OCI-LY3 (cell line): ENCODE measurements around the gene C9orf72.
"Not testable (repeated sequence)": the region's sequence is repeated elsewhere in the genome, so short reads cannot be mapped to it uniquely, and the experiment has no call there.

ENCODE experiments used
- H2AFZ ChIP-seq: fragments of 200-600, 300-600 bp; shearing (Covaris generic); 2 replicates; pipeline ENCODE4 v1.6.0; 2014; ENCODE audit warnings: antibody characterized with exemption, low read depth, low read length
- H3K27ac ChIP-seq: fragments of 200-600, 300-600 bp; sonication (generic); 2 replicates; pipeline ENCODE4 v1.5.1; 2014; ENCODE audit warnings: mild to moderate bottlenecking, low read length, moderate library complexity, mixed read lengths
- H3K27me3 ChIP-seq: fragments of 200-600, 300-600 bp; sonication (generic); 2 replicates; pipeline ENCODE4 v1.6.1; 2014; ENCODE audit warnings: low read depth, low read length, mixed read lengths
- H3K36me3 ChIP-seq: fragments of 200-600, 300-600 bp; sonication (generic); replicated peaks from 2 replicates; pipeline ENCODE3; 2014; ENCODE audit warnings: low read depth, low read length, mixed read lengths
- H3K4me1 ChIP-seq: fragments of 300-600, 200-600 bp; sonication (generic); 2 replicates; pipeline ENCODE4 v1.6.1; 2014; ENCODE audit warnings: low read length, mixed read lengths
- H3K4me2 ChIP-seq: fragments of 200-600, 300-600 bp; sonication (generic); 2 replicates; pipeline ENCODE4 v1.6.1; 2014; ENCODE audit warnings: low read length, mixed read lengths
- H3K4me3 ChIP-seq: fragments of 300-600, 200-600 bp; sonication (generic); 2 replicates; pipeline ENCODE4 v1.5.1; 2014; ENCODE audit warnings: antibody characterized with exemption, mild to moderate bottlenecking, low read length, moderate library complexity
- H3K79me2 ChIP-seq: fragments of 300-600, 200-600 bp; shearing (Covaris generic); 2 replicates; pipeline ENCODE4 v1.6.1; 2014; ENCODE audit warnings: mild to moderate bottlenecking, low read length, mixed read lengths
- H3K9ac ChIP-seq: fragments of 300-600, 200-600 bp; shearing (Covaris generic); 2 replicates; pipeline ENCODE4 v1.6.0; 2014; ENCODE audit warnings: mild to moderate bottlenecking, low read length, moderate library complexity
- H3K9me3 ChIP-seq: fragments of 200-600, 300-600 bp; shearing (Covaris generic); 2 replicates; pipeline ENCODE4 v1.6.1; 2014; ENCODE audit warnings: low read length, mixed read lengths; ENCODE audit not compliant: insufficient read depth
- H4K20me1 ChIP-seq: fragments of 200-600, 300-600 bp; sonication (generic); 2 replicates; pipeline ENCODE4 v1.6.1; 2016; ENCODE audit warnings: low read length, mixed read lengths; ENCODE audit not compliant: insufficient read depth
- EZH2phosphoT487 ChIP-seq: fragments of 200-600 bp; shearing (Covaris generic); IDR thresholded peaks from 2 replicates; pipeline ENCODE4 v1.6.1; 2018; ENCODE audit warnings: antibody characterized with exemption, mixed run types, low read depth
- TF ChIP-seq, protein P1 (sequence below): fragments of 200-600, 300-600 bp; sonication (generic); IDR thresholded peaks from 2 replicates; pipeline ENCODE4 v1.5.1; 2014; ENCODE audit warnings: antibody characterized with exemption, low read length, low read depth

Gene C9orf72

DNA sequence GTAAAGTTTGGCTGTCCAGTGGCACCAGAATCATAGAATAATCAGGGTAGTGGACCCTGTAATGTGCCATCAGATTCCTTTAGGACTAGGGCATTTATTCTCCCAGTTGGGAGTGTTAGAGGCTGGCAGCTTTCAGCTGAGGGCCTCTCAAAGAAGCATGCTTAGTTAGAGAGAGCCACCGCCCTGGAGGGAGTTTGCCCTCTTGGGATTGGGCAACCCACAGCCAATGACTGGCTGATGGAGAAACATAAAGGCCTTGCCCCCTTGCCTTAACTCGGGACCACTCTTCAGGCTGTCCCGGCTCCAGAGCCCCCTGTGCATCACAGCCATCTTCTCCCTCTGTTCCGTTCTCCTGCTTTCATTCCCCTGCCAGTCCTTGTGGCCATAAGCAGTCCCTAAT is 69.7 kb downstream of the C9orf72 start:
- Histone ChIP-seq H3K27ac (no peak overlapping the region), H3K36me3 (no peaks in the 10 kb centered on the region), H3K4me1 (peaks cover 16% of the 10 kb centered on the region), H3K4me3 (no peak overlapping the region), H4K20me1 (no peaks in the 10 kb centered on the region), H3K4me2 (no peak overlapping the region), H3K79me2 (no peaks in the 10 kb centered on the region), H3K9me3 (no peaks in the 10 kb centered on the region), H3K9ac (no peak overlapping the region), H2AFZ (no peak overlapping the region), H3K27me3 (peaks cover 29% of the 10 kb centered on the region; the same call in 1 of the 2 replicates)
- TF ChIP-seq, protein P1, sequence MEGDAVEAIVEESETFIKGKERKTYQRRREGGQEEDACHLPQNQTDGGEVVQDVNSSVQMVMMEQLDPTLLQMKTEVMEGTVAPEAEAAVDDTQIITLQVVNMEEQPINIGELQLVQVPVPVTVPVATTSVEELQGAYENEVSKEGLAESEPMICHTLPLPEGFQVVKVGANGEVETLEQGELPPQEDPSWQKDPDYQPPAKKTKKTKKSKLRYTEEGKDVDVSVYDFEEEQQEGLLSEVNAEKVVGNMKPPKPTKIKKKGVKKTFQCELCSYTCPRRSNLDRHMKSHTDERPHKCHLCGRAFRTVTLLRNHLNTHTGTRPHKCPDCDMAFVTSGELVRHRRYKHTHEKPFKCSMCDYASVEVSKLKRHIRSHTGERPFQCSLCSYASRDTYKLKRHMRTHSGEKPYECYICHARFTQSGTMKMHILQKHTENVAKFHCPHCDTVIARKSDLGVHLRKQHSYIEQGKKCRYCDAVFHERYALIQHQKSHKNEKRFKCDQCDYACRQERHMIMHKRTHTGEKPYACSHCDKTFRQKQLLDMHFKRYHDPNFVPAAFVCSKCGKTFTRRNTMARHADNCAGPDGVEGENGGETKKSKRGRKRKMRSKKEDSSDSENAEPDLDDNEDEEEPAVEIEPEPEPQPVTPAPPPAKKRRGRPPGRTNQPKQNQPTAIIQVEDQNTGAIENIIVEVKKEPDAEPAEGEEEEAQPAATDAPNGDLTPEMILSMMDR: no peak
- TF ChIP-seq EZH2phosphoT487: no peak

DNA sequence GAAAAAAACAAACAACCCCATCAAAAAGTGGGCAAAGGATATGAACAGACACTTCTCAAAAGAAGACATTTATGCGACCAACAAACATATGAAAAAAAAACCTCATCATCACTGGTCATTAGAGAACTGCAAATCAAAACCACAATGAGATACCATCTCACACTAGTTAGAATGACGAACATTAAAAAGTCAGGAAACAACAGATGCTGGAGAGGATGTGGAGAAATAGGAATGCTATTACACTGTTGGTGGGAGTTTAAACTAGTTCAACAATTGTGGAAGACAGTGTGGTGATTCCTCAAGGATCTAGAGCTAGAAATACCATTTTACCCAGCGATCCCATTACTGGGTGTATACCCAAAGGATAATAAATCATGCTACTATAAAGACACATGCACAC is 72.4 kb downstream of the C9orf72 start:
- Histone ChIP-seq H3K27me3 (peaks cover 25% of the 10 kb centered on the region), H3K4me1 (peaks cover 18% of the 10 kb centered on the region)
- not testable (repeated sequence) for H3K36me3 ChIP-seq, H3K9ac ChIP-seq, H3K4me2 ChIP-seq, H3K4me3 ChIP-seq, H3K79me2 ChIP-seq, H4K20me1 ChIP-seq, H2AFZ ChIP-seq, H3K9me3 ChIP-seq, H3K27ac ChIP-seq

DNA sequence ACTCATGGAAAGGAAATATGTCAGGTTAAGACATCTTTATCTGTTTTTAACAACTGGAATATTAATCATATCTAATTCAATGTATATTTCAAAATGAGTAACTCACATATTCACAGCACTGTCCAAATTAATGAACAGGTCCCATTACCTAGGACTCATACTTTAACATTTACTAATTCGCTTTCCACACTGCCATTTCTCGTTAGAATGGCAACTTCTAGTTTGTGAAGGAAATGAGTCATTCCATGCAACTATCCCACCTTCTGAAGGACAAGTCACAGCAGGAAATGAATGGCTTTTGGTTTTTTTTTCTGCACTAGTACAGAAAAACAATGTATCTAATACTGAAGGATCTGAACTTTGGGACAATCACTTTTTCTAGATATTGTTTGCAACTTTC is 73.8 kb downstream of the C9orf72 start:
- Histone ChIP-seq H3K79me2 (no peaks in the 10 kb centered on the region), H4K20me1 (no peaks in the 10 kb centered on the region), H3K27me3 (peaks cover 20% of the 10 kb centered on the region), H3K9me3 (no peaks in the 10 kb centered on the region), H2AFZ (no peak overlapping the region), H3K36me3 (no peaks in the 10 kb centered on the region), H3K4me1 (peaks cover 25% of the 10 kb centered on the region), H3K4me3 (no peak overlapping the region; the same call in 1 of the 2 replicates), H3K4me2 (peak overlapping the region; percentile 59), H3K9ac (no peak overlapping the region), H3K27ac (no peak overlapping the region)
- TF ChIP-seq, protein P1: no peak
- no peak for TF ChIP-seq EZH2phosphoT487

DNA sequence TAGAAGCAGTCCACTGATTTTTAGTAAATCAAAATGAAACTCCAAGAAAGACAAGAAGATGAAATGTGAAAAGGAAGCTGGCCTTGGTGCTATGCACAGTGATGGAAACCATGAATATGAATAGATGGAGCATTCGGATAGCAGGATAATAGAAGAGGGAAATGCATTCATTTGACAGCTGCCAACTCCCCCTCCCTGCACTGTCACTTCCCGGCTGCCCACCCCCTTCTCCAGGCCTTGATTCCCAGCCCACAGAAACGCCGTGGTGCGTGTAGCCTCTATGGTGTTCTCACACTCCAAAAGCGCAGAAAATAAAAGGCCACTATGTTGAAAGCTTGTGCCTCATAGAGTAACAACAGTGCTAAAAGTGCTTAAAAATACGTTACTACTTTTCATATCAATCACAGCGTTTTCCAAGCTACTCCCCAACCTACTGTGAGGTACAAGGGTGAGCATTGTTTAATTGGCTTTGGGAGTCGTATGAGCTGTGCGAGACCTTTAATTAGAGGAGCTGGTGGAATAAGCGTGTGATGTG is 75.3 kb downstream of the C9orf72 start:
- Histone ChIP-seq H3K4me3 (no peak overlapping the region), H3K27me3 (peaks cover 20% of the 10 kb centered on the region), H3K4me2 (no peak overlapping the region), H3K27ac (no peak overlapping the region), H2AFZ (no peak overlapping the region), H3K36me3 (no peaks in the 10 kb centered on the region), H3K4me1 (peaks cover 25% of the 10 kb centered on the region), H3K9ac (no peak overlapping the region), H3K79me2 (no peaks in the 10 kb centered on the region), H3K9me3 (no peaks in the 10 kb centered on the region), H4K20me1 (no peaks in the 10 kb centered on the region)
- TF ChIP-seq, protein P1: no peak
- TF ChIP-seq EZH2phosphoT487: no peak
